OCI-LY1 (cell line): ENCODE results near the gene HSD11B1L.

Source experiments
- CTCF ChIP-seq: fragments of 200-600 bp; sonication (generic), shearing (Covaris generic); IDR thresholded peaks from 2 replicates; pipeline ENCODE4 v1.5.1; 2017; ENCODE audit warnings: mild to moderate bottlenecking, antibody characterized with exemption, low read length, moderate library complexity, mixed read lengths
- EZH2 ChIP-seq: fragments of 200-600 bp; sonication (generic), shearing (Covaris generic); IDR thresholded peaks from 2 replicates; pipeline ENCODE4 v1.8.0; 2017; ENCODE audit warnings: borderline replicate concordance, mixed run types, mild to moderate bottlenecking, antibody characterized with exemption, low read length, moderate library complexity, mixed read lengths

- TF ChIP-seq CTCF (no peak), EZH2 (no peak)
Measured at GRCh38 chr19:5673752-5674151, 7.1 kb upstream of the HSD11B1L start.
